DMS153 treated with DMSO at 0.1 percent for 48 hours (cell line): ENCODE data around the gene MRPL46.
A peak's percentile ranks its signal among the peaks of the same experiment; 100 is the strongest.

Experiments
- DNase-seq: peaks from one replicate; lab custom pipeline; 2025; ENCODE audit not compliant: unreplicated experiment; lab: John Stamatoyannopoulos, UW

MRPL46 gene

GRCh38 chr15:88467073-88467934 lies at the start of gene MRPL46, which contains the start of gene MRPS11:
Gene MRPL46 (minus strand): TSS chr15:88467388. CDS start chr15:88467377, 11 bp downstream.
Gene MRPS11 (plus strand): TSS chr15:88467708. CDS start chr15:88467718, 10 bp downstream.
- peak; percentile 28 for DNase-seq

- DNase-seq: no peak
These were observed 46.0 kb upstream of the MRPL46 start for GRCh38 chr15:88513195-88513594.

GRCh38 chr15:88512601-88513000 lies 45.4 kb upstream of the MRPL46 start:
- DNase-seq: no peak

DNA sequence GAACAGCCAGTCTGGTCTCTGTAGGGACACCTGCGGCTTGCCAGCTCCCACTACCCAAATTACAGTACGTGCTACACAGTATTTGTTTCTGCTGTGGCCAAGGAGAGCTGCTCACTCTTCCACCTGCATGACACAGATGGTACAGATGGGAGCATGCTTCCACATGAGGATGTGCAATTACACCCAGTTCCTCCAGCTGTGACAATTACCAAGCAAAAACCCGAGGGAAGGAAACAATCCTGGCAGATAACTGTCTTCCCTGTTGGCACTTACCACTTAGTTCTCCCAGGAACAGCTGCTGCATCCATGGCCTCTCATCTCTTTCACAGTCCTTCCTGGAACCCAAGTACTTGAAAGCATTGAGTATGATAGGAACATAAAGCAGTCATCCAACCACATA lies 44.9 kb upstream of the MRPL46 start:
- no peak for DNase-seq

- no peak for DNase-seq
These were observed 44.0 kb upstream of the MRPL46 start for GRCh38 chr15:88511161-88511560.

DNA sequence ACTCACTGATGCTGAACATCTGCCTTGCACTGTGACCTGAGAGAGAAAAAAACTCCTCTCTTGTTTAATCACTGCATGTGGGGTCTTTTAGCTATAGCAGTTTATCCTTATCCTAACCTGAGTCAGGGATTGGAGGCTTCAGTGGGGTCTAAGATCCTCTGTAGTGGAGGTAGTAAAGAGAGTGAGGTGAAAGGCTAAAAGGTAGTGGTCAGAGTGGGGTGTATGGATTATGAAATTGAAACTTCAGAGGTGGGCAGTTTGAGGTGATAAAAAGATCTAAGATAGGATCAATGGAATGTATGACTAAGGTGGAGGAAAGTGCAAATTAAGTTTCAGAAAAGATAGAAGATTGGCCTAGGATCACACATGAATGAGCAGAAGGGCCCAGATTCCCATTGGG lies 42.8 kb upstream of the MRPL46 start:
- no peak for DNase-seq

DNA sequence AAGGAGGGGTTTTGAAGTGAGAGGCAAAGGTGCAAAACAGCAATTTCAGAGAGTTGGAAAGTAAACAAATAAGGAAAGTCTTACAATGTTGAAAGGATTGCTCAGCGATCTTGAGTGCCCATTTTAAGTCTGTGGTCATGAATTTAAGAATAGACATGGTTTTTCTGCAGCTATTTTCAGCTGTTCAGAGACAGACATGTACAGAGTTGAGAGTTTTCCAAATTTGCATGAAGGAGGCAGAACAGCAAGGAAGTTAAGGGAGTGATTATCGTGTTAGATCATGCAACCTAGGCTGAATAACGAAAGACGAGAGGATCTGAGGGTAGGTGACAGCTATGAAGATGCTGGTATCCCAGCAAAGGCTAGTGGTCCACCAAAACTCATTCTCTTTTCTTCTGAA lies 42.1 kb upstream of the MRPL46 start:
- DNase-seq: no peak

DNA sequence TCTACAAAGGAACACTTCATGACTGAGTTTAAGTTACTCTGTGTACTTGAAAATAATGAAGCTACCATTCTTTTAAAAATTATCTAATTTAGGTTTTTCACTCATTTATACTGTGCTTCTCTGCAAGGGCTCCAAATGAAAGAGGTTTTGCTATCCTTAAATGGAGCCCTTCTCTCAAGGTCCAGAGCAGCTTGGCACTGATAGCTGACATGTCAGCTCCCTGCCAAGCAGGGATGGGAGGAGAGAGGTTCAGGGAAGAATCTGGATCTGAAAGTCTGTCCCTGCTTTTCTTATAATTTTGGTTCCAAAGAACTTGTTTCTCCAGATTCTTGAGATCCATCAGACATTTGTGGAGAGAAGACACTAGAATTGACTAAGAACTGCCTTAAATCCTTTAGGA lies 39.4 kb upstream of the MRPL46 start:
- DNase-seq: no peak

- no peak for DNase-seq
These were observed 38.5 kb upstream of the MRPL46 start for GRCh38 chr15:88505721-88506120.

DNA sequence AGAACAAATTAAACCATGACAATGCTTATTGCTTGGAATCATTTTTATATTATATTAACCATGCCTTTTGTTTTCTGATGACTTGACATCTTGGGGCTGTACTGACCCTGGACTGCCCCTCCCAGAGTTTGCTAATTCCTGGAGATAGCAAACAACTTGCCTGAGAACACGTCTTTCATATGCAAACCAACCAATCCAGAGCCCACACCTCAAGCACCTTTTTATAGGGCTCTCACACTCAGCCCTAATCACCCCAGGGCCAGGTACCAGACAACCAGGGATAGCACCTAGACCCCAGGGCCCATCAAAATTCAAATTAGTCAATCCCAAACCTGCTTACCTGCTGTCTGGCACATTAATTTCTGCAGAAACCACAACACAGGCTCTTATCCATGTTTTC lies 37.3 kb upstream of the MRPL46 start:
- no peak for DNase-seq

DNA sequence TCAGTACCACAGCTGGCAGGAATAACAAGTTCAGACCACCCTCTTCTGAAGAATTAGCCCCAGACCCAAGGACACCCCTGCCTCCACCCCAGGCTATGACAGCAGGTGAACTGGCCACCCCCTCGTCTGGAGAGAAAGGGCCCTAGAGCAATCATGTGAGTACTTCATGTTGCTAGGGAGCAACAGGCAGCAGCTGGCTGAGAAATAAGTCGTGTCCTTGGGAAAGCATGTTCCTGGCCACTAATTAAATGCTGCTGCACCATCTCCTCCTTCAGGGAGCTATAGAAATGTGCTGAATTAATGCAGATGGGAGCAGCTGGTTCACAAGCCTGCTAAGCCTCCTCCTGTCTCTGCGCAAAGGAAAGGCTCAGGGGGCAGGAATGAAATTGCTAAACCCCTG lies 31.8 kb upstream of the MRPL46 start:
- no peak for DNase-seq

DNA sequence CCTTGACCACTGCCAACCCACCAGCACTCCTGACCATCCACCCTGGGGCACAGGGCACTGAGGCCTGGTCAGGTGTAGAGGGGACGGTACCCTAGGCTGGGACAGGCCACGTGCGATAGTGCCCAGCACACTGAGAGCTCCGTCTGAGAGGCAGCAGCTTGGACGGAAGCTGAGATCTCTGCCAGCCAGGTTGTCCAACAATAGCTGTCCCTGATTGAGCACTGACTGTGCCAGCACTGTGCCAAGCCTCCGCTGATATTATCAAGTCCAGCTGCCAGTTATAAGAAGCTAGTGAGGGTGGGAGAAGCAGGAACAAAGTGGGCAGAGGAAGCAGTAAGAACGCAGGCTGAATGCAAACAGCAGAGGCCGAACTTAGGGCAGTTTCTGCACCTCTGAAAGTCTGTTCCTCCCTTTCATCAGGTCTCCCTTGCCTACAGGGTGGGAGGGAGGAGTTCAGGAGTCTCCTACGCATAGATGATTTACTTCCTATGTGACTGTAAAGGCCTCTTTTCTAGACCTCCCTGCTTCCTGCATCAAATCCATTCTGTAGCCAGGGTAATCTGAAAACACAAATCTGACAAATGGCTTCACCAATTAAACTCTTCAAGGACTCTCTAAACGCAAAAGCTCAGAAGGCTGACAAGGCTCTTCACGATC lies 30.0 kb upstream of the MRPL46 start:
- no peak for DNase-seq

GRCh38 chr15:88493844-88494243 lies 26.7 kb upstream of the MRPL46 start:
- DNase-seq: no peak

GRCh38 chr15:88491158-88491557 lies 24.0 kb upstream of the MRPL46 start:
- DNase-seq: no peak

GRCh38 chr15:88490036-88490435 lies 22.8 kb upstream of the MRPL46 start:
- no peak for DNase-seq

DNA sequence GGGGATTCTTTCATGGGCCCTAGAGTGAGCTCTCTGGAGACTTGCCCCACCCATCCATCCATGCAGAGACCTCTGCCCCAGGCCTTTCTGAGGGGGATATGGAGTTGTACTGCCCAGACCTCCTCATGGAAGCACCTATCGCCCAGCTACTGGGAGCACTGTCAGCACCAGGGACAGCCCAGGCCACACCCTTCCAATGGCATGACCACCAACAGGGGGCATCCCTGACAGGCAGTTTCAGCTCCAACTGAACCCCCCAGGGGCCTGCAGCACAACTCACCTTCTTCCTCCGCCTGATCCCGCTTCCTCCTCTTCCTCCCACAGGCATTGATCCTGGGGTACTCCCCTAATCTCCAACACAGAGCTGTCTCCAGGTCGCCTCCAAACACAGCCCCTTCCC lies 22.1 kb upstream of the MRPL46 start:
- DNase-seq: no peak

GRCh38 chr15:88487796-88488523 lies 20.8 kb upstream of the MRPL46 start:
- no peak for DNase-seq

- DNase-seq: no peak
These were observed 20.1 kb upstream of the MRPL46 start for GRCh38 chr15:88487178-88487795.

DNA sequence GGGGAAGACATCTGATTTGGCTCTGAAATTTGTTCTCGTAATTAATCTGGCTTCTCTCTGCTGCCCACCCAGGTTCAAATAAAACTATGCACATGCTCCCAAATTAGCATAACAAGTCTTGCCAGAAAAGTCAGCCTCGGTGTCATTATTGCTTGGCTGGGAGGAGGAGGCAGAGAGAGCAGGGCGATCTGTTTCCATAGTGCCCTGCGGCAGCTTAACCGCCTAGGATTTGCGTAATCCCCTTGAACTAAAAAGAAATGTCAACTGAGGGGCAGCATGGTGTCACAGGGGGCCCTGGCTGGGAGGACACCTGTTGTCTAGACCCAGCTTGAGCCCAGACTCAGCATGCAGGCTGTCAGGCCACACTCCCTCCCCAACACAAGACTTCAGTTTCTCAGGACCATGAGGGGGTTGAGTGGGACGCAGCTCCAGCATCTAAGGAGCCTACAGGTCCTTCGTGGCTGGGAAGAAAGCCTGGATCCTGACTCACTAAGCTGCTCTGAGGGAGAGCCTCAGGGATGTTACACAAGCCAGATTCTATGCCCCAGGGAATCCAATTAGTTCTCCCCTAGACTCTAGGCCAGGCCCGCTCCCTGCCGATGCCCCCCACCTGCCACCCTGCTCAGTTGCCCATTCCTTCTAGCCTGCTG lies 17.6 kb upstream of the MRPL46 start:
- DNase-seq: no peak

GRCh38 chr15:88482263-88482662 lies 15.1 kb upstream of the MRPL46 start:
- DNase-seq: no peak

DNA sequence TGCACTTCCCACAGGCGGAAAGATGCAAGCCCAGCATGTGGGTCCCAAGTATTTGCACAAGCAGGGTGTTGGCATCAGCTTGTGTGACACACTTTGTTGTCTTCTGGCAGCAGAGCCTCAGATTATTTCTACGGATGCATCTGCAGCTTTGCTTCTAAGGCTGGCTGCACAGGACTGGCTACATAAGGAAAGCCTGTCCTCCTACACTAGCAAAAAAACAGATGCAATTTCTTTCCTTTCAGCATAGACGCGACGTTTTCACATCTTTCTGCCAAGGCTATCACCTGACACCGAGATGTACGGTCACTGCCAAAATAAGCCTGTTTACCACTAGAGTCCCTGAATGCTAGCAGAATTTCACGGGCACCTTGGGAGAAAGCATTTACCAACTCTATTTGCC lies 13.8 kb upstream of the MRPL46 start:
- DNase-seq: no peak
